Measurements from ENCODE around the gene TMEM123.
A peak's percentile ranks its signal among the peaks of the same experiment; 100 is the strongest.

TMEM123 gene

DNA sequence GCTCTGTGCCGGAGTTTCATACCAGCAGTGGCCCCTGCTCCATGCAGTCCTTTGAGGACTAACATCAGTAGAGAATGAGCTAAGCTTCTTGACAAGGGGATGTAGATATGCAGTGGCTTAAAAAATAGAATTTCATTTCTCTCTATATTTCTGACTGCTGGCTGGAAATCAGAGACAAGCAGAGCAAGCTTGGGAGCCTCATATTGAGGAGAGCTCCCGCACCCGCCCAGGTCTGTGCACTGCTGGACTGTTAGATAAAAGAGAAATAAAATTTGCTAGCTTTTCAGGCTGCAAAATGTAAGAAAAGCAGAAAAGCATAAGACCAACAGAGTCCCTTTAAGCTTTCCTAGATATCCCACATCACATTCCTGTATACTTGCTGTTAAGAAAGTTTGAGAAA, 46.6 kb upstream of the TMEM123 start:
- Histone ChIP-seq H3K36me3 (ENCODE audit: low read length) (no peaks in the 10 kb centered on the region), H3K9me2 (replicated peaks; ENCODE audit: insufficient read depth, low read length) (no peaks in the 10 kb centered on the region)

DNA sequence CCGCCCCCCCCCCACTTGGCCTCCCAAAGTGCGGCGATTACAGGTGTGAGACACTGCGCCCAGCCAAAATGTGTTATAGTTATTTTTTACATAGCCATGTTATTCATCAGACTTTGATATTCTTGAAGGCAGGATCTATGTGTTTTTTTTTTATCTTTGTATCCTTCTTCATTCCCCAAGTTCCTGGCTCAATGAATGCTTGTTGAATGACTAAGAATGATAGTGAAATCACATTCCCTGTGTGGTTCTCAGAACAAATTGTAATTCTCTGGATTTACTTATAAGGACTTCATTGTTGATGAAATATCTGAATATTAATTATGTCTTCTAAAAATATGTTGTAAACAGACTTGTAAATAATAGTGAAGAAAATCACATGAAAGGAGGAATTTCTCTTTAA, 44.5 kb upstream of the TMEM123 start:
- Histone ChIP-seq H3K9ac (ENCODE audit: low read length) (no peak overlapping the region), H4K20me1 (ENCODE audit: low read depth, low read length) (no peaks in the 10 kb centered on the region), H3K27ac (ENCODE audit: low read depth, low read length) (no peak overlapping the region), H3K9me3 (ENCODE audit: insufficient read depth, low read length) (no peaks in the 10 kb centered on the region), H3K27me3 (ENCODE audit: low read length) (no peaks in the 10 kb centered on the region), H3K4me2 (ENCODE audit: low read depth, low read length, poor library complexity, severe bottlenecking) (no peak overlapping the region), H3F3A (ENCODE audit: insufficient read depth) (no peaks in the 10 kb centered on the region), H3K4me3 (ENCODE audit: insufficient read depth, low read length, poor library complexity, severe bottlenecking) (no peak overlapping the region), H2AFZ (ENCODE audit: low read depth, low read length, severe bottlenecking) (no peak overlapping the region), H3K79me2 (ENCODE audit: insufficient read depth, low read length) (no peaks in the 10 kb centered on the region), H3K36me3 (ENCODE audit: low read length) (no peaks in the 10 kb centered on the region), H3K9me2 (replicated peaks; ENCODE audit: insufficient read depth, low read length) (no peaks in the 10 kb centered on the region)
- TF ChIP-seq, protein P1, sequence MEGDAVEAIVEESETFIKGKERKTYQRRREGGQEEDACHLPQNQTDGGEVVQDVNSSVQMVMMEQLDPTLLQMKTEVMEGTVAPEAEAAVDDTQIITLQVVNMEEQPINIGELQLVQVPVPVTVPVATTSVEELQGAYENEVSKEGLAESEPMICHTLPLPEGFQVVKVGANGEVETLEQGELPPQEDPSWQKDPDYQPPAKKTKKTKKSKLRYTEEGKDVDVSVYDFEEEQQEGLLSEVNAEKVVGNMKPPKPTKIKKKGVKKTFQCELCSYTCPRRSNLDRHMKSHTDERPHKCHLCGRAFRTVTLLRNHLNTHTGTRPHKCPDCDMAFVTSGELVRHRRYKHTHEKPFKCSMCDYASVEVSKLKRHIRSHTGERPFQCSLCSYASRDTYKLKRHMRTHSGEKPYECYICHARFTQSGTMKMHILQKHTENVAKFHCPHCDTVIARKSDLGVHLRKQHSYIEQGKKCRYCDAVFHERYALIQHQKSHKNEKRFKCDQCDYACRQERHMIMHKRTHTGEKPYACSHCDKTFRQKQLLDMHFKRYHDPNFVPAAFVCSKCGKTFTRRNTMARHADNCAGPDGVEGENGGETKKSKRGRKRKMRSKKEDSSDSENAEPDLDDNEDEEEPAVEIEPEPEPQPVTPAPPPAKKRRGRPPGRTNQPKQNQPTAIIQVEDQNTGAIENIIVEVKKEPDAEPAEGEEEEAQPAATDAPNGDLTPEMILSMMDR (IDR thresholded peaks at IDR 0.05; ENCODE audit: insufficient read depth, low read length, poor library complexity, severe bottlenecking): no peak
- no peak for TF ChIP-seq EZH2phosphoT487 (conservative IDR thresholded peaks at IDR 0.05; ENCODE audit: low read length)

More for the DNA sequence above, 46.6 kb upstream of the TMEM123 start:
- H3K27me3 ChIP-seq (ENCODE audit: low read length): no peaks in the 10 kb centered on the region
- H3K27ac ChIP-seq (ENCODE audit: low read depth, low read length): no peak overlapping the region
- no peak overlapping the region for H2AFZ ChIP-seq (ENCODE audit: low read depth, low read length, severe bottlenecking)
- H3K9ac ChIP-seq (ENCODE audit: low read length): no peak overlapping the region
- H3K79me2 ChIP-seq (ENCODE audit: insufficient read depth, low read length): no peaks in the 10 kb centered on the region
- H3F3A ChIP-seq (ENCODE audit: insufficient read depth): no peaks in the 10 kb centered on the region
- no peaks in the 10 kb centered on the region for H3K9me3 ChIP-seq (ENCODE audit: insufficient read depth, low read length)
- no peaks in the 10 kb centered on the region for H4K20me1 ChIP-seq (ENCODE audit: low read depth, low read length)
- no peak for TF ChIP-seq EZH2phosphoT487 (conservative IDR thresholded peaks at IDR 0.05; ENCODE audit: low read length)
- H3K4me3 ChIP-seq (ENCODE audit: insufficient read depth, low read length, poor library complexity, severe bottlenecking): no peak overlapping the region
- no peak overlapping the region for H3K4me2 ChIP-seq (ENCODE audit: low read depth, low read length, poor library complexity, severe bottlenecking)

DNA sequence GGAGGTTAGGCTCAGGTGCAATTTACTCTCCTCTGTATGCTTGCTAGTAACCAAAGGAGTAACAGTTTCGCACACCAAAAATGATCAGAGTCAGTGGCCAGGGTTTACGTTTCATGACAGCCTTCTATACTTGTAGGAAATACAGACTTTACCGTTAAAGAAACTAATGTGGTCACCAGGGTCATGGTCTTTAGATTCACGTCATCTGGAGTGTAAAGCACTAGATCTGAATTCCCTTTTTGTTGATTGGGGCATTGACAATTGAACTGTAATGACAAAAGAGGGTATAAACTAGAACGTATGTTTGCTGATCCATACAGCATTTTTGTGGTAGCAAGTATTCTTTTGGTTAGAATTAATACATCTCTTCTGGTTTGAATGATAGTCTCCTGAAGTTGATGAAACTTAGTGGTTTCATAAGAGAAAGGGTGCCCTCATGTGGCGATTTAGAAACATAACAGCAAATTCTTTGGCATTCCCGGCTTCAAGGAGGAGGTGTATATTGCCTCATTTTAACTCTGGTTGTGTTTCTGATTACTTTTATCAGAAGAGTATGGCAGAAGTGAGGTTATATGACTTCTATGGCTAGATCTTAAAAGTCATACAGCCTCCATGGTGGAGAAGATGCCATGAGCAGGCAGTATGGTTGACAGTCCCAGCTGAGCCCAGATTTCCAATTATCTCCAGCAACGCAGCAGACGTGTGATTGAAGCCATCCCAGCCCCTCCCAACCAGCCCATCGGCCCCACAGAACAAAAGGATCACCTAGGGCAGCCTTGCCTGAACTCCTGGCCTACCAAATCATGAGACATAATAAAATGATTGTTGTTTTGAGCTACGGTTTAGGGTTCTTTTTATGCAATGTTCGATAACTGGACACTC, 42.8 kb upstream of the TMEM123 start:
- H2AFZ ChIP-seq (ENCODE audit: low read depth, low read length, severe bottlenecking): peak overlapping the region; percentile 17
- H3K27ac ChIP-seq (ENCODE audit: low read depth, low read length): no peak overlapping the region
- H3K36me3 ChIP-seq (ENCODE audit: low read length): no peaks in the 10 kb centered on the region
- H4K20me1 ChIP-seq (ENCODE audit: low read depth, low read length): no peaks in the 10 kb centered on the region
- H3K9ac ChIP-seq (ENCODE audit: low read length): no peak overlapping the region
- TF ChIP-seq, protein P1 (IDR thresholded peaks at IDR 0.05; ENCODE audit: insufficient read depth, low read length, poor library complexity, severe bottlenecking): peak; percentile 41
- TF ChIP-seq EZH2phosphoT487 (conservative IDR thresholded peaks at IDR 0.05; ENCODE audit: low read length): no peak
- no peaks in the 10 kb centered on the region for H3K9me2 ChIP-seq (replicated peaks; ENCODE audit: insufficient read depth, low read length)
- H3K79me2 ChIP-seq (ENCODE audit: insufficient read depth, low read length): no peaks in the 10 kb centered on the region
- no peaks in the 10 kb centered on the region for H3K27me3 ChIP-seq (ENCODE audit: low read length)
- no peaks in the 10 kb centered on the region for H3K9me3 ChIP-seq (ENCODE audit: insufficient read depth, low read length)
- no peaks in the 10 kb centered on the region for H3F3A ChIP-seq (ENCODE audit: insufficient read depth)
- H3K4me3 ChIP-seq (ENCODE audit: insufficient read depth, low read length, poor library complexity, severe bottlenecking): no peak overlapping the region
- H3K4me2 ChIP-seq (ENCODE audit: low read depth, low read length, poor library complexity, severe bottlenecking): no peak overlapping the region

DNA sequence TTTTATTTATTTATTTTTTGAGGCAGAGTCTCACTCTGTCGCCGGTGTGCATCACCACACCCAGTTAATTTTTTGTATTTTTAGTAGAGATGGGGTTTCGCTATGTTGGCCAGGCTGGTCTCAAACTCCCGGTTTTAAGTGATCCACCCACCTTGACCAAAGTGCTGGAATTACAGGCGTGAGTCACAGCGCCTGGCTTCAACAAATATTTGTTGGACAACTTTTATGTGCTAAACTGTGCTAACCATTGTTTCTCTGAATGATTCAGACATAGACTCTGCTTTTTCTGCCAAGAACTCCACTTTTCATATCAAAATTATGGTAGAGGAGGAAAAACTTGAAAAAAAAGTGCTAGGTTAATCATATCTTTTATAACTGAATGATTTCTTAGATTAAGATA, 41.7 kb upstream of the TMEM123 start:
- H3K4me2 ChIP-seq (ENCODE audit: low read depth, low read length, poor library complexity, severe bottlenecking): no peak overlapping the region
- no peaks in the 10 kb centered on the region for H3F3A ChIP-seq (ENCODE audit: insufficient read depth)
- H3K9ac ChIP-seq (ENCODE audit: low read length): no peak overlapping the region
- no peaks in the 10 kb centered on the region for H3K79me2 ChIP-seq (ENCODE audit: insufficient read depth, low read length)
- no peaks in the 10 kb centered on the region for H4K20me1 ChIP-seq (ENCODE audit: low read depth, low read length)
- H3K9me3 ChIP-seq (ENCODE audit: insufficient read depth, low read length): no peaks in the 10 kb centered on the region
- H3K27me3 ChIP-seq (ENCODE audit: low read length): no peaks in the 10 kb centered on the region
- H3K9me2 ChIP-seq (replicated peaks; ENCODE audit: insufficient read depth, low read length): no peaks in the 10 kb centered on the region
- H3K27ac ChIP-seq (ENCODE audit: low read depth, low read length): no peak overlapping the region
- TF ChIP-seq, protein P1 (IDR thresholded peaks at IDR 0.05; ENCODE audit: insufficient read depth, low read length, poor library complexity, severe bottlenecking): no peak
- TF ChIP-seq EZH2phosphoT487 (conservative IDR thresholded peaks at IDR 0.05; ENCODE audit: low read length): no peak
- H3K36me3 ChIP-seq (ENCODE audit: low read length): no peaks in the 10 kb centered on the region
- H2AFZ ChIP-seq (ENCODE audit: low read depth, low read length, severe bottlenecking): no peak overlapping the region
- no peak overlapping the region for H3K4me3 ChIP-seq (ENCODE audit: insufficient read depth, low read length, poor library complexity, severe bottlenecking)

Data from SU-DHL-6 (cell line).